ENCODE measurements around the gene PRR29.

The PRR29 gene

DNA sequence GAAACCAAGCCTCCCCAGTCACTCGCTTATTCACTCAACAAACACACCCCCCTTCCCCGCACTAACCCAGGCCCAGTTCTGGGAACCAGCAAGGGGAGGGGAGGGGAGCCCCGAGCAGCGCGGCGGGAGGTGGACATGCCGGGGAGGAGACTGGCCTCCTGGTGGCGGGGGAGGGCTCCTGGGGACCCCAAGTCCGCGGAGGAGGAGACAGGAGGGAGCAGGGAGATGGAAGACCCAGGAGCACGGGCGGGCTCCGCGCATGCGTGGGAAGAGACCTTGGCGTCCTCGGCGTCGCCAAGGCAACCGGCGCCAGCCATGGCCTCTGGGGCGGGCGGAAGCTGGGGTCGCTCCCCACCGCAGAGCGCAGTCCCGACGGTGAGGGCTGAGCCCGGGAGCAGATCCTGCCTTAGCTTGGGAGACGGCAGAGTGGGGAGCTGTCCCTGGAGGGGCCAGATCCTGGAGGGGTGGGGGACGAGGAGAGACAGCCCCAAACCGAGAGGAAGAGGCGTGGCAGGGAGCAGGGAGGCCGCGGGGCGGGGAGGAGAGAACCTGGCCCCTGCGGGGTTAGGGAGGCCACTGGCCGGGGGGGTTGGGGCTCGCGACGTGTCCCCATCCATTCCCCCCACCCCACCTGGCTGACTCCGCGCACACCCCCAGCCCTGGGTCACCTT, at the start of gene PRR29:
Gene PRR29, plus strand, starts transcription at position 302 of the 671 bp plus-strand sequence. Its CDS starts 14 bp downstream, at position 316.
- peak; percentile 56 for DNase-seq (ENCODE audit: low read depth)

DNA sequence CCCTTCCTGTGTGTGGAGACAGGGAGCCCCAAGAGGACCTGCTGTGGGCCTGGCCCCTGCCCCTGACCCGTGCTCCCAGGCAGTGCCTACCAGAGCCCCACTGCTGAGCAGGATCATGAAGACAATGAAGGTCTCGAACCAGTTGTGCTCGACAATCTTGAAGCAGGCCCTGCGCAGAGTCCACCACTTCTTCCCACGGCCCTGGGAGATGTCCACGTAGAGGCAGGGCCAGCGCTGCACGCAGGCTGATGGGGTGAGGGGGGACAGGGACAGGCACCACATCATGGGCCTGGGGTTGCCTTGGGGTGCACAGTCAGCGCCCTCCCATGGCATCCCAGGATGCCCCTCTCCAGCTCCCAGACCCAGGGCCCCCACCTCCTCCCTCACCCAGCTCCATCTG, 49.6 kb upstream of the PRR29 start:
- no peak for DNase-seq (ENCODE audit: low read depth)

DNA sequence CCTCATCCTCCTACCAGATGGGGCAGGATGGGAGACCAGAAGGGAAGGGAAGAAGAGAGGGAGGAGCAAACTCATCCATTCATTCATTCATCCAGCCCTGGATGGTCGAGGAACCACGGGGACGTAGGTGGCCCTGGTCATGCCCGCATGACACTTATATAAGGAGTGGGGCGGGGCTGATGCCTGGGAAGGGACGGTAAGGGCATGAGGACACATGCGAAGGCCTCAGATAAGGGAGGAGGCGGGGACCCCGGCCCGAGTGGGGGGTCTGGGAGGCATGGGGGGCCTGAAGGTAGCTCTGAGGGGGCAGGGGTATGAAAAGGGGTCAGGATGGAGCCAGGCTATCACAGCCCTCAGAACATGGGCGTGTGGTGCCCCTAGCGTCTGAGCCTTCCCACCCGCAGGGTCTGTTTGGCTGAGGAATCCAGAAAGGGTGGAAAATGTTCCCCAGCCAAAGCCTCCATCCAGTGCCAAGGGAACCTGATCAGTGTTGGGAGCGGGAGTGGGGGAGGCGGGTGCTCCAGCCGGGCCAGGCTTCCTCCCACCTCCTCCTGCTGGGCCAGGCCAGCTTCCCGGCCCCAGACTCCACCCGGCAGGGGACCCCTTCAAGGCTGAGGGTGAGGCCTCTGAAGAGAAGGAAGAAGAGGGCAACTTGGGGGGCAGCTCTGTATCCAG, 48.4 kb upstream of the PRR29 start:
- DNase-seq (ENCODE audit: low read depth): no peak

DNA sequence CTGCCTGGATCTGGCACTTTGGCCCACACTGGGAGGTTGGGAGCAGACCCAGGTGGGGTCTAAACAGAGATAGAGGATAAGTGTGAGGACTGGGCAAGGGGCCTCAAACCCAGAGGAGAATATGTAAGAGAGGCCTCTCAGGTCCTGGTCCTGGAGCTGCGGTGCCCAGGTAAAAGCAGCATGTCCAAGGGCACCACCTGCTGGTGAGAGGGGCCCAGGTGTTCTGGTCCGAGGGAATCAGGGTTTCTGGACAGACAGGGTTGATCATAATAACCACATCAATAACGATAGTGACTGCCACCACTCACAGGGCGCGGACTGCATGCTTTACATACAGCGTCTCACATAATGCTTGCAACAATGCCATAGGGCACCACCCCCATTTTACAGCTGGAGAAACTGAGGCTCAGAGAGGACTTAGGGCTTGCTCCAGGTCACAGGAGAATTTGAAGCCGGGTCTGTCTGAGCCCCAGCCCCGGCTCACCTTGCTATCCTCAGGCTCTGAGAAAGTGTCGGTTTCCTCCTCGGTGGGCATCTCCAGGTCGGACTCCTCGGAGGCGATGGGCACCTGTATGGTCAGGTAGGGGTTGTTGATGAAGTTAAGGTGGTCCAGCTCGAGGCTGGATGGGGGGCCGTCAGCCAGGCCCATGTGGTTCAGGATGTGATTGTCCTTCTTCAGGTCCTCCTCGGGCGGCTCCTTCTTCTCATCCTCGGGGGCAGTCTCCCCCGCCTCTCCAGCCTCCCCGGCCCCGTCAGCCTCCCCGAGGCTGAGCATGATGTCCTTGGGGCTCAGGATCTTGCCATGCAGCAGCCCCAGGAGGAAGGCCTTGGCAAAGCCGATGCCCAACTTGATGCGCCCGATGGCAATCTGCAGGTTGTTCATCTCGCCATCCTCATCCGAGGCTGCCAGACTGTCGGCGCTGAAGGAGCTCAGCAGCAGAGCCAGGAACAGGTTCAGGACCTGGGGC, 46.9 kb upstream of the PRR29 start:
- no peak for DNase-seq (ENCODE audit: low read depth)

DNA sequence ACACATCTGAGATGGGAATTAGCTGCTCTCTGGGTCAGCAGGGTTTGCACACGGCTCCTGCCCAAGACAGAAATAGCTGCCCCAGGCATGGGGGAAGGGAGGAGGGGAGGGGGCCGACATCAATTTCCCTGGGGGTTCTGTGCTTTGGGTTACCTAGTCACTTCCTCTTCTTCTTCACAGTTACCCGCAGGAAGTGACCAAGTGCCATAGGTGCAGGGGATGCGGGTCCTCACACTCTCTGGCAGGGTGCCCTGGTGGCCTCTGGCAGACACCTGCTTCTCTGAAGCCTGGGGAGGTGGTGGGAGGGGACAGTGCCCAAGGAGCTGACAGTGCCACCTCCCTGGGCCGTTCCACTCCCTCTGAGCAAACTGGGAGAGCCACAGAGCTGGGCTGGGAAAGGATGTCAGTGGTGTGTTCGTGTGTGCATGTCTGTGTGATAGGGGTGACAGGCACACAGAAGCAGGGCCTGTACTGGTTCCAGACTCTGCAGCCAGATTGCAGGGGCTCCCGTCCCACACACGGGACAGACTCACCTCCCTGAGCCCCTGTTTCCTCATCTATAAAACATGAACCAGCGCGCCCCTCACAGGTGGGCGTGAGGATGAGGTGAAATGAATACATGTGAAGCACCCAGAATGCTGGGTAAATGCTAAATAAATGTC, 43.6 kb upstream of the PRR29 start:
- no peak for DNase-seq (ENCODE audit: low read depth)

DNA sequence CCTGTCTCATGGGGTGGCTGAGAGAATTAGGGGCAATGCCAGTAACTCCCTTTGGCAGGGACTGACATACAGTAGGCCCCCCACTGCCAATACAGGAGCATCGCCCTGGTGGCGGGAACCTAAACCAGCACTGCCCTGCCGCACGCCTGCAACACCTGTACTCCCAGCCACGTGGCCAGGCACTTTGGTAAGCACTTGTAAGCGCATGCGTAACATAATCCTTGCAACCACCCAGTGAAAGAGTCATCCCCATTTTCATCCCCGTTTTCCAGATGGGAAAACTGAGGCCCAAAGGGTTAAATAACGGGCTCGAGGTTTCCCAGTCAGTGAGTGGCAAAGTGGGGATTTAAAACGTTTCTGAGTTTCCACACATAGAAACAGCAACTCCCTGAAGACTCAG, 42.9 kb upstream of the PRR29 start:
- no peak for DNase-seq (ENCODE audit: low read depth)

DNA sequence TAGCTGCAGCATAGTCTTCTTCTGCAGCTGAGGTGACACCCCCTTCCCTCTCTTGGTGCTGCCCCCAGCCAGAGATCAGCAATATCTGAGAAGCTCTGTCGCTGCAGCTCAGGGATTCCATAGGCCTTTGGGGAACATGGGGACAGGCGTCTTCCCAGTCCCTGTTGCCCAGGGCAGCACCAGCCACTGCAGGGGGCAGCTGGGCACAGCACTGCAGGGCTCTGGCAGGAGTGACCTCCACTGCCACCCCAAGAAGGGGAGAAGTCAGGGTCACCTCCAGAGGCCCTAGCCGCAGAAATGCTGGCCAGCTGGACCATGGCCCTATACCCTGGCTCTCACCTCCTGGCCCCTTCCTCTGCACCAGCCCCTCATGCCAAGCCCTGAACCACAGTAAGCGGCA, 42.4 kb upstream of the PRR29 start:
- no peak for DNase-seq (ENCODE audit: low read depth)

DNA sequence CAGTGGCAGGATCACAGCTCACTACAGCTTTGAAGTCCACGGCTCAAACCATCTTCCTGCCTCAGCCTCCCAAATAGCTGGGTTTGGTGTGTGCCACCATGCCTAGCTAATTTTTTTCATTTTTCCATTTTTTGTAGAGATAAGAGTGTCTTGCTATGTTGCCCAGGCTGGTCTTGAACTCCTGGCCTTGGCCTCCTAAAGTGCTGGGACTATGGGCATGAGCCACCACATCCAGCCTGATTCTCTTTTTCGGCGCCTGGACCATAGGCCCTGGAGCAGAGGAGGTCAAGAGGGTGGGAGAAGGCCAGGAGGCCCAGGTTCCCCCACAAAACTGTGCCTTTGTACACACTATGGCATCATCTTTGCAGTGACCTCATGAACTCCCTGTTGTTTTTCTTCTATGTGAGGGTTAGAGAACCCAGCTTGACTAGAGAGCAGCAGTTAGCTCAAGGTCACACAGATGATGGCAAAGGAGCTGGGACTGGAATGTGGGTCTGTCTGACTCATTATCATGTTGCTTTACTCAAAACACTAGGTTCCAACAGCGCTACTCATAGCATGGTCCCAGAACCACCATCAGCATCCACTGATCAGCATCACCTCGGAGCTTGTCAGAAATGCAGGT, 41.7 kb upstream of the PRR29 start:
- DNase-seq (ENCODE audit: low read depth): no peak

DNA sequence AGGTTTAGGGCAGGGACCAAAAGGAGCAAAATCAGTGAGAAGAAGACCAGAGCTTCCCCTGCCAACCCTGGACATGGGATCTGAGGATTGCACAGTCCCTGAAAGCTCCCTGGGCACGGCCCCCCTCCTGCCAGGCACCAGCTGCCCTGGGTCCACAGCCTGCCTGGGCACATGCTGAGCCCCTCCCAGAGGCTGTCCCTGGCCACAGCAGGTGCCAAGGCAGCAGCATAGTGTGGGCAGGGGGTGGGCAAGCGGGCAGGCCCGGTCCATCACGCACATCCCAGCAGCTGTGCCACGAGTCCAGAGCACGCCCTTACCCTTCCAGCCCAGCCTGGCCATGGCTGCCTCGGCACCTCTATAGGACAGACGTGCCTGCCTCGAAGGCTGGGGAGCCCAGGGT, 38.1 kb upstream of the PRR29 start:
- DNase-seq (ENCODE audit: low read depth): no peak

DNA sequence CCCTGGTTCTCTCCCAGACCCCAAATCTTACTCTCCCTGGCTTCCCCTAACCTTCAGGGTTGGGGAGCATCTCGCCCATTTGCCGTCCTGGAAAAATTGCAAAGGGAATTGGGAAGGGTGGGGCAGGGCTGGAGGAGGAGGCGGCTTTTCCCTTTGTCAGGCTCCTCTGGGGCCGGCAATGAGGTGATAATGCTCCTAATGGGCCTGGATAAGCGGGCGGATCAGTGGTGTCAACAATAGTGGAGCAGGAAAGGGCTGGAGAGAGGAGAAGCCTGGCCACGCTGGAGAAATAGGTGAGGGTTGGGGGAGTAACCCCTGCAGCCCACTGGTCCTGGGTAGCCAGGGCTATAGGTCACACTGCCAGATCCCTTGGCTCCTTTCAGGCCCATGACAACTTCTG, 37.7 kb upstream of the PRR29 start:
- no peak for DNase-seq (ENCODE audit: low read depth)

DNA sequence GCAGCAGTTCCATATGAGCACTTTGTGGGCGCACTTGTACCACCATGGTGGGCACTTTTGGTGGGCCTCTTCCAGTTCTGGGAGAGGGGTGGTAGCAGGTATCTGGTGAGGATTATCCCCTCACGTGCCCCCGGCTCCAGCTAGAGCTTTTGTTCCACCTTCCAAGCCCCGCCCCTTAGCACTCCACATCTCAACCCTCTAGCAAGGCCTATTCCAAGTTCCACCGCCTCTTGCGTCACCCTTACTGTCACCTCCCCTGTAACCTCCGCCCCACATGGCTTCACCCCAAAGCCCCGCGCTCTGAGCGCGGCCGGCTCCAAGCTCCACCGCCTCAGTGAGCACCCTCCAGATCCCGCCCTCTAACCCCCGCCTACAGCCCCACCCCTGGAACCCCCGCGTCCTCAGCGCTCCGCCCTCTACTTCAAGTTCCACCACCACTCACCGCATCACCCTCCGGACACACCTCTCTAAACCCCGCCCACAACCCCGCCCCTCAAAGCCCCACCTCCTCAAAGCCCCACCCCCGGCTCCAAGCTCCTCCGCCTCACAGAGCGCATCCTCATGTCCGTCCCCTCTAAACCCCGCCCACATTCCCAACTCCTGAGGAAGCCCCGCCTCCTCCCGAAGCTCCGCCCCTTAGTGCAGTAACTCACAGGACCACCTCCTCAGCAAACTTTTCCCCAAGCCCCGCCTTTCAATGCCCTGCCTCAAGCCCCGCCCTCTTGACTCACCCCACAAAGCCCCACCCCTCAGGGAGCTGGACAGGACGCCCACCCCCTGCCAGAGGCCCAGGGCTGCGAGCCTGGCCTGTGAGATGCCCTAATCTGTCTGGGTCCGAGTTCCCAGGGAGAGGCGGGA, 36.6 kb upstream of the PRR29 start:
- peak; percentile 18 for DNase-seq (ENCODE audit: low read depth)

DNA sequence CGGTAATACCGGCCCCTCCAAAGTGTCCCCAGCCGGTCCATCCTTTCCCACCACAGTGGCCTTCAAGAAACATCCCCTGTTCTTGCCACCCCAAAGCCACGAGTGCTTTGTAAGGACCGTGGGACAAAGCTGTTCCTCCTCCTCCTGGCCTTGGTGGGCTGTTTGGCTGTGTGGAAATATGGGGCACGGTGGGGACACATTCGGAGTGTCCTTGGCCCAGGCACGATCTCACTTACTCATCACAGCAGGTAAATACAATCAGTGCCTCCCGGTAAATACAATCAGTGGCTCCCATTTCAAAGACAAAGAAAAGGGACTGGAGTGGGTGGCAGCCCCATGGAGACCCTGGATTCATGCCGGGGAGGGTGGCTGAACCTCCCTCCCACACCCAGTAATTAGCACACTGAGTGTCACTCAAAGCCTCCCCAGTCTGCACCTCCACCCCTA, 35.8 kb upstream of the PRR29 start:
- DNase-seq (ENCODE audit: low read depth): no peak

DNA sequence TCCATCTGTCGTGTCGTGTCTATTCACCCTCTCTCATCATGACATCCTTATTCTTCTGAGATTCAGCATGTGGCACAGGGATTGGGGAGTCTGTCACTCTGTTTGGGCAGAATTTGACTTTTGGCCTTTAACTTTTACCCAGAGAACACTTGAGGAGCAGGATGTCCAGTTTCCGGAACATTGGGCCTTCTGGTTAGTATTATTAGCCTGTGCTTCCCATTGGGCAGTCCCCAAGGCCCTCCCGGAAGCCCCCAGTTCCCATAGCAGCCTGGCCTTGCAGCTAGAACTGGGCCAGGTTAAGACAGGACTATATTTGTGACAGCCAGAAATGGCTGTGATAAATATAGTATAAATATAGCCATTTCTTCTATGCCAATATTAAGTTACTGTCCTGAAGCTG, 35.0 kb upstream of the PRR29 start:
- no peak for DNase-seq (ENCODE audit: low read depth)

DNA sequence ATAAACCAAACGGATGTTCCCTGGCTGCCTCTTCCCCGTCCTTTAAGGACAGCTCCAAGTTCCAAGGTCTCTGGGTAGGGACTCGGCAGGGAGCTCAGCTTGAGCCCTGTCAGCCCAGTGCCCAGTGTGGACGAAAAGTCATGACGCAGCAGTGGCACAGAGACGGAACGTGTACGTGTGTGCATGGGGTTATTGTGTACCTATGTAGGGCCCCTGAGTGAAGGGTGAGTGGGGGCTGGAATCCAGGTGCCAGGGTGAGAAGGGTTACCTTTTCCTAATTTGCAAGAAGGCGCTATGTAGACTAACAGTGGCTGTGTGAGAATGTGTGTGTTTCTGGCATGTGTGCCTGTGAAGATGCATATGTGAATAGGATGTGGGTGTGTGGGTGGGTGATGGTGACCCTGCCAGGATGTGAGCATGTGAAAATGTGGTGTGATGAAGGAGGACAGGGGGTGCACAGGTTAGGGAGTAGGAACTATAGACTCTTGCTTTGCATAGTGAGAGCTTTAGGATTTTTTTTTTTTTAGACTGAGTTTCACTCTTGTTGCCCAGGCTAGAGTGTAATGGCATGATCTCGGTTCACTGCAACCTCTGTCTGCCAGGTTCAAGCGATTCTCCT, 31.4 kb upstream of the PRR29 start:
- DNase-seq (ENCODE audit: low read depth): no peak

DNA sequence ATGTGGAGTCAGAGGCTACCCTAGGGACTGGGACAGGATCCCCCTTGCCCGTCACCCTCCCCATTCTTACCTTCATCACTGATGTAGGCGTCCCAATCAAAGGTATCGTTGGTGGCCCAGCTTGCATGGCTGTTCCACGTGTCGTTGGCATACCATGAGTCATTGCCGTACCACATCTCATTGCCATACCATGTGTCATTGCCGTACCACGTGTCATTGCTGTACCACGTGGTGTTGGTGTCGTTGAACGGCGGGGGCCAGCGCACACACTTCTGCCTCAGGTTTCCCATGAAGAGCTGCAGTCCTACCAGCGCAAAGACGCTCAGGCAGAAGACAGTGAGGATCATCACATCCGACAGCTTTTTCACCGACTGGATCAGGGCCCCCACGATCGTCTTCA, 30.2 kb upstream of the PRR29 start:
- no peak for DNase-seq (ENCODE audit: low read depth)

DNA sequence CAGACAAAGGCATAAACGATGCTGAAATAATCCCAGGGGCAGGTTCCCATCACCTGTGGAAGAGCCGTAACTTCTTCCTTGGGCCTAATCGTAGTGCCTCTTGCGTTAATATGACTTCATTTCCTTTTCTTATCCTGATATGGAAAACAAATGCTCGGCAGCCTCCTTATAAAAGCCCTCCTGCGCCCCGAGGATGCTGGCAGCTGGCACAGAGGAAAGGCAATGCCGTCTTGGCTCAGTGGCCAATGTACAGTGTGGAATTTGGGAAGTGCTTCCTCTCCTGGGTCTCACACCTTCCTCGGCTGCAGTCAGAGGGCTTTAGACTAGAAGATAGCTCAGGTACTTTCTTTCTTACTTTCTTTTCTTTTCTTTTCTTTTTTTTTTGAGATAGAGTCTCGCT, 28.9 kb upstream of the PRR29 start:
- DNase-seq (ENCODE audit: low read depth): no peak

DNA sequence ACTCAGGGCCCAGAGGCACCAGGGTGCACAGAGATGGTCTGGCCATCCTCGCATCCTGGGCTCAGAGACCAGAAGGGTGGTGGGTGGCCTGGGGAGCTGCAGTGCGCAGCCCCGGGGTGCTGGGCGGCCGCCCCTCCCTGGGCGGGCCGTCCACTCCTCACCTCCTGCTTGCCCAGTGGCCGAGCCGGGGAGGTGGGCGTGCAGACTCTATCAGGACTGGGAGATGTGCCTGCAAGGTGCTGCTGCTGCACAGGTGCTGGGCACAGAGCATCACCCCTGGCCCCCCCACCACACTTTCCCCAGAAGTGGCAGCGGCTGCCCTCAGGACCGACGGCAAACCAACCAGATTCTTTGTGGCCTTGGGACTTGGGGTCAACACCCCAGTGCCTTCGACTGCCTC, 25.4 kb upstream of the PRR29 start, which contains the start of gene SCN4A:
Gene SCN4A, minus strand, starts transcription at position 123 of the 400 bp plus-strand sequence. Its CDS starts 77 bp downstream, at position 46.
- DNase-seq (ENCODE audit: low read depth): no peak

DNA sequence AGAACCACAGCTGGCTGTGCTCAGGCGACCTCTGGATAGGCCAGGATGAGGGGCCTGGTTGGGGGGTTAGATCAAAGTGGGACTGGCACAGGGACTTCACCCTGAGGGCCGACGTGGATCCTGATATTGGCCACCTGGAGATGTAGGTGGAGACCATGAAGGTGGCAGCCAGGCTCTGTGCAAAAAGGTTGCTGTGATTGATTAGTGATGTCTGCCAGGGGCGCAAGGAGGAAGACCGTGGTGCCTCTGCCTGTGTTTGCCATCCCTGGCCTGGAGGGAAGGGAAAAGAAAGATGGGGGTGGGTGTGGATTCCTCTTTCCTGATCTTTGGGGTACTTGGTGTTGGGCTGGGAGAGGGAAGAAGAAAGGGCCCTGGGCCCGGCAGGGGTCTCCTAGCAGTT, 24.9 kb upstream of the PRR29 start:
- no peak for DNase-seq (ENCODE audit: low read depth)

DNA sequence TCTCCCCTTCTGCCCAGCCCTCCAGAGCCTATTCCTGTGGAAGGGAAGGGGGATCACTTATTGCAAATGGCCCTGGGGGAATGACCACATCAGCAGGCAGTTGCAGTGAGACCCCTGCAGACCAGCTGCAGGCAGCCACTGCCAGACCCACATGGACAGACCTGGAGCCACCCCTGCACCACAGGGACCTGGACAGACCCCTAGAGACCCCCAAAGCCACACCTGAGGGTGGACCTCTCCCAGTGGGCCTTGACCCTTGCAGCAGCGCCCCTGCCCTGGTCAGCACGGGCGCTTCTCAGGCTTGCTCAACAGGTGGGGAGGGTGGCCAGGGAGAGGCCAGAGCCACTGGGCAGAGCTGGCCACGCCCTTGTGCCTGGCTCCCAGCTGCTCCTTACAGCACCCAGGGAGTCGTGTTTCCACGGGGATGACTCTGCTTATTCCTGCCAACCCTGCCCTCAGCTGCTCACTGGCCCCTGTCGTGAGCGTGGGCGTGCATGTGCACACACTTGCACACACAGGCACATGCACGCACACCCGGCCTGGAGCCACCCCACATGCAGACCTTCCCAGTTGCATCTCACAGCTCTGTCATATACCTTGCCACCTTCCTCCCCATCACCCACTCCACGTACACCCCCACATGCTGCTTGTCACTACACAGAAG, 24.1 kb upstream of the PRR29 start:
- no peak for DNase-seq (ENCODE audit: low read depth)
